ENCODE data around the gene MEF2C. TPM values are rescaled to one million over a fixed set of nuclear protein-coding genes. Genes with fewer than 3 reads are reported as not detected.
A peak's percentile ranks its signal among the peaks of the same experiment; 100 is the strongest.

MEF2C gene
- polyA plus RNA-seq, 3 donors: 41.3 to 54.4 (median 43.5) TPM

DNA sequence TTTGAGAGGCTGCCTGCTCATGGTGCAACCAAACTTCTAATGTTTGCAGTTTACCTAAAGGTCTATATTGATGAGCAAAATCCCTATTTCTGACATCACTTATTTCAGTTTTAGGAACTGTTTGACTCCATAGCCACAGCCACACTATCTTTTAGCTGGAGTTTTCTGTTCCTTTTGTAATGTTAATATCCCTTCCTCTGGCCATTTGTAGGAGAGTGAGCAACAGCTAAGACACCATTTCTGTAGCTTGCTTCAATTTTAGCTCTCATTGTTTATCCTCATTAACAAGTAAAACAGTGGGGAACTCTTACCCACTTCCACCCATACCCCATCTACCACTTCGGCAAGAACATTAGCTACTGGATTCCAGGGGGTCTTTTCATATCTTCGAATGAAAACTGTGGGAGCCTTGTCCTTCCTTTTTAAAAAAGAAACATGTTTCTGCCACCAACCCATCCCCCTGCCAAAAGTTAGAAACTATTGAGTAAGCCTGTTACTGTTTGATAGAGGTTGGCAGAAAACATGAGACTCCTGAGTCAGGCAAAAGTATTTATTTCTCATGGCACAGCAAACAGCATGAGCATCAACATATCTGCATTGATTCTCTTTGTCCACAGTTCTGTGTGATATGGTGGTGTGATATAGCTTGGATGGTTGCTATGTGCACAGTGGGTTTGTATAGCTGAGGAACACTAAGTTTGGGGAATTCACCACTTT, 174.1 kb downstream of the MEF2C start:
- DNase-seq (ENCODE audit: extremely low read depth in 1 of 11, low read depth in 9 of 11, low spot score in 4 of 11): no peak

DNA sequence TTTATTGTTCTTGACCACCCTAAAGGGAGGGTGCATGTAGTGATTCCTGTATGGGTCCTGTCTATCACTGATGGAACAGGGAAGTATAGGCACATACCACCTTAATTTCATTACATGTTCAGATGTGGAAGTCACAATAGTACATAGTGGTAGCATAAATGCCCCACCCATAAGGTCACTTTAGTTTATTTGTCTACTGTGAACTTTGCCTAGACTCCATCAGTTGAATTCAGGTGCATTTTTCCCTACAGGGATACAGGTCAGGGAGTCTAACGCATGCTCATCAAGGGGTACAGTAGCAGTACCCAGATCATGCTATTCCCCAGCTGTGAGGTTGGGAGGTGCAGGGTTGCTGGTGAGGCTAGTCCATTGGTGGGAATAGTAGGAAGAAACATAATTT, 175.0 kb downstream of the MEF2C start:
- no peak for DNase-seq (ENCODE audit: extremely low read depth in 1 of 11, low read depth in 9 of 11, low spot score in 4 of 11)

- no peak for DNase-seq (ENCODE audit: extremely low read depth in 1 of 11, low read depth in 9 of 11, low spot score in 4 of 11)
These were observed 175.6 kb downstream of the MEF2C start for GRCh38 chr5:88707216-88707965.

GRCh38 chr5:88702332-88702731, 180.7 kb downstream of the MEF2C start:
- no peak for DNase-seq (ENCODE audit: extremely low read depth in 1 of 11, low read depth in 9 of 11, low spot score in 4 of 11)

DNA sequence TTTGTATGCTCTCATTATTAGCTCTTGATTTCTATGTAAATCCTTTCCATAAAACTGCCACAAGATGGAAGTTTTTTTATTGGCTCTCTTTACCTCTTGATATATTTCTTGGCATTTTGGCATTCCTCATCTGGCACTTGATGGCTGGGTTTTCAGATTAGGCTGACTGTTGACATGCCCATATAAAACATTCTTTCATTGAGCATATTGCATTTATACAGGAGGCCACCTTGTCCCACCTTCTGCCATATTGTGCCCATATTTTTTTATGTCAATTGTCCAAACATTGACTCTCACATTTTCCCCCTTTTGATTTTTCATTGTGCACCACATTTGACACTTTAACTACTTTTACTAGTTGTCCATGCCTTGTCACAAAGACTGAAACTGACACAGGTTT, 182.9 kb downstream of the MEF2C start:
- no peak for DNase-seq (ENCODE audit: extremely low read depth in 1 of 11, low read depth in 9 of 11, low spot score in 4 of 11)

- no peak for DNase-seq (ENCODE audit: extremely low read depth in 1 of 11, low read depth in 9 of 11, low spot score in 4 of 11)
These were observed 184.7 kb downstream of the MEF2C start for GRCh38 chr5:88698290-88698689.

GRCh38 chr5:88696466-88696865, 186.5 kb downstream of the MEF2C start:
- no peak for DNase-seq (ENCODE audit: extremely low read depth in 1 of 11, low read depth in 9 of 11, low spot score in 4 of 11)

- DNase-seq (ENCODE audit: extremely low read depth in 1 of 11, low read depth in 9 of 11, low spot score in 4 of 11): no peak
These were observed 187.1 kb downstream of the MEF2C start for GRCh38 chr5:88695931-88696330.

GRCh38 chr5:88695232-88695631, 187.8 kb downstream of the MEF2C start:
- no peak for DNase-seq (ENCODE audit: extremely low read depth in 1 of 11, low read depth in 9 of 11, low spot score in 4 of 11)

DNA sequence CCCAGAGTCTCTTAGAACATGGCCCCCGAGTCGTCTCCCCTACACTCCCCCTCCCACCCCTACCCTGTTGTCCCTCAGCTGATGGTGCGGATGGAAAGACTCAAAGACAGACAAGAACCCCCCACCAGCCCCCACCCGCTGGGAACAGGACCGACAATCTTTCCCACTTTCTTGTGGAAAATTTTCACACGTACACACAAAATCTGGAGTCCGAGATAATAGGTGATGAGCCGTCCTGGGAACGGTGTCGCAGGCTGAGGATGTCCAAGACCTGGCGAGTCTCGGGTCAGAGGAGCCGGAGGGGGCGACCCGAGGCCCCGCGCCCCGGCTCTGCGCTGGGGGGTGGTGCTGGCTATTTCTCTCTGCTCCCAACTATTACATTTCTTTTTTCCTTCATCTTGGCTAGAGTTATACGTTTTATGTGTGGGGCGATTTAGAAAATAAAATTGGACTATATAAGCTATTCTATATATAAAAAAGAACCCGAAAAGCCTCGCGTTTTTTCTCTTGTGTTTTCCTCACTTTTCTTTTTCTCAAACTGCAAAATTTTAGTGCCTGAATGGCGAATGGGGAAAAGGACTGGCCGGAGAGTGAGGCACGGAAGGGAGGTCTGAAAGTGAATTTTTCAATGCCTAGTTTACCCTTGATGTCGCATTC, 188.8 kb downstream of the MEF2C start:
- DNase-seq (ENCODE audit: extremely low read depth in 1 of 11, low read depth in 9 of 11, low spot score in 4 of 11): no peak

GRCh38 chr5:88693071-88693932, 189.7 kb downstream of the MEF2C start:
- DNase-seq (ENCODE audit: extremely low read depth in 1 of 11, low read depth in 9 of 11, low spot score in 4 of 11): no peak

- no peak for DNase-seq (ENCODE audit: extremely low read depth in 1 of 11, low read depth in 9 of 11, low spot score in 4 of 11)
These were observed 190.8 kb downstream of the MEF2C start for GRCh38 chr5:88691945-88692868.

- no peak for DNase-seq (ENCODE audit: extremely low read depth in 1 of 11, low read depth in 9 of 11, low spot score in 4 of 11)
These were observed 191.8 kb downstream of the MEF2C start for GRCh38 chr5:88691230-88691582.

- peak in 4 of 11 donors; percentile 57 to 64 (median 59) for DNase-seq (ENCODE audit: extremely low read depth in 1 of 11, low read depth in 9 of 11, low spot score in 4 of 11)
These were observed 192.4 kb downstream of the MEF2C start for GRCh38 chr5:88690409-88691229.

DNA sequence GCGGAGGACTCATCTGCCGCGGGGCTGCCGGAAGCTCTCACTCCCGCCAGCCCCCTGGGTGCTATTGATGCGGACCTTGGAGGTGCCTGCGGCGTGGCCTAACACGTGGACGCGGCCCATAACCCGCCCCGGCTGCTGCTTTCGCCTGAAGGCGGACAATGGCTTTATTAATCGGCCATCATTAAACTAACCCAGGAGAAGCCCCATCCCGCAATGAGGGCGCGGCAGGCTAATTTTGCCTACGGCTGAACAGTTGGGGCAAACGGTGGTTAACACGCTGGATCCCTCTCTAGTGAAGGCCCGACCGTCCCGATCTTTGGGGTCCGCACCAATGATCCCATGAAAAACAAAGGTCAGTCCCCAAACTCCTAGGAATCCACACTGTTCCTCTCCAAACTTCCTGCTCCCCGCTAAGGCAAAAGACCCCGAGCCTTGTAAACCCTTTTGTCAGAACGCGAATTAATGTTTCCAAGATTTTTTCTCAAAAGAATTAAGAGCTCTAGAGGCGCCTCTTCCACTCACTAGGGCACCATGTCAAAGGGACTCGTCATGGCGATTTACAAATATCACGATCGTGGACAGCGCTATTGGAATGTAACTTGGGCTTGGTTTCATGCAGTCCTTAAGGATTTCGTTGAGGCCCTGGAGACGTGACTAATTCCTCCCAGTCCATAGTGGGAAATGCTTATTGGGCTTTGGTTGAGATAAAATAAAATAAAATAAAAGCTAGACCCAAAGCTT, 193.1 kb downstream of the MEF2C start:
- no peak for DNase-seq (ENCODE audit: extremely low read depth in 1 of 11, low read depth in 9 of 11, low spot score in 4 of 11)

GRCh38 chr5:88688984-88689667, 193.9 kb downstream of the MEF2C start:
- DNase-seq (ENCODE audit: extremely low read depth in 1 of 11, low read depth in 9 of 11, low spot score in 4 of 11): no peak
